HG03196 (cell line): ENCODE results near the gene SERPINA12.
"Not testable (repeated sequence)": the region's sequence is repeated elsewhere in the genome, so short reads cannot be mapped to it uniquely, and the experiment has no call there.

Experiments
- ATAC-seq: cut with Tn5 transposase; IDR thresholded peaks from one replicate; pipeline ENCODE4 v1.9.1; 2021; ENCODE audit not compliant: unreplicated experiment

The SERPINA12 gene

DNA sequence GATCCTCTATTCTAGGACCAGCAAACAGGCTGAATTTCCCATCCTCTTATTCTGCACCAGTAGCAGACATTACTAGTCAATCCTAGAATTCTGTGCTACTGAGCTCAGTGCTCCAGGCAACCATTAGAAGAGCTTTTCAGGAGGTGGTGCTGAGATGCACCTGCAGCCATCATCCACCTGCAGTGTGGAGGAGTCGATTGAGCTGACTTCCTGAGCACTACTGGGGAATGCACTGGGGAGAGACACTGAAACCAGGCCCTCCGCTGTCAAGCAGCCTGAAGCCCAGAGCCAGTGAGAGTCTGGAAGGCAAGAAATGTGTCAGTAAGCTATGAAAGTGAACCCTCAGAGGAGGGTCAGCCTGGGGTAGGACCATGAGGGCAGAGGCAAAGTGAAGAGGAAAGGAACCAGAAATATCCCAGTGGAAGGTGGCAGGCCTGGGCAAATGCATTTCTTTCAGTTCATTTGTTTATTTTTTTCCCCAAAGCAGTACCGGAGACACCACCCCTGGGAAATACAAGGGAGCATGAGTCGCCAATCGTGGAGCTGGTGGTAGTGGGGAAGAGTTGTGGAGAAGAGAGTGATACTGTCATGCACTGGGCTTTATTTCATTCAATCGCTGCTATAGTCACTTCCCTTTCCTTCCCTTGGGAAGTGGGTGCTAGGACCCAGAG lies 28.9 kb upstream of the SERPINA12 start:
- no peak for ATAC-seq

DNA sequence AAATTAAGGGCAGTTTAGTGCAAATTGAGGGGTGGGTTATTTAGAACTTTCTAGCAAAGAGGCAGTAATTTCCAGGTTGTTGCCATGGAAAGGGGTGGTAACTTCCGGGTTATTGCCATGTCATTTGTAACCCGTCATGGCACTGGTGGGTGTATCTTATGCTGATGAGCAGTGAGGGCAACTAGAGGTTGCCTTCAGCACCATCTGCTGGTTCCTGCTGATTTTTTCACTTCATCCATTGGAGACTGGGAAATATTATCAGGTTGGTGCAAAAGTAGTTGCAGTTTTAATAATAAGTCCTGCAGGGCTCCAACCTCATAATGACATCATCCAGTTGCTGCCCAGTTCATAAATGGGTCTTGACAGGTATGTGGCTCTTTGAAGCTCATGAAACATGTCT lies 27.6 kb upstream of the SERPINA12 start:
- no peak for ATAC-seq

DNA sequence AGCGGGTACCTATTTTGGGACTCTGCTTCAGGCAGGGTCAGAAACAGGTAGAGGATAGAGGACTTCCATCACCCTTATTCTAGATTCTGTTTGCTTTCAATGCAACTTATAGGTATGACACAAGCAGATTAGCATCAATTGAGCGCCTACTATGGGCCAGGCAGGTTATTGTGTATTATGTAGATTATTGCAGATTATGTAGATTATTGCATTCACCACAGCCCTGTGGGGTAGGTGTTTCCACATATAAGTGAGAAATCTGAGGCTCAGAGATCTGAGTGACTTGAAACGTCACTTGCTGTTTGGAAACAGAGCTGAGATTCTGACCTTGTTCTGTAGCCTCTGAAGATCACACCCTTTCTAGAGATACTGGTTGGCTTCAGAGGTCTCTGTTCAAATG lies 26.2 kb upstream of the SERPINA12 start:
- no peak for ATAC-seq

DNA sequence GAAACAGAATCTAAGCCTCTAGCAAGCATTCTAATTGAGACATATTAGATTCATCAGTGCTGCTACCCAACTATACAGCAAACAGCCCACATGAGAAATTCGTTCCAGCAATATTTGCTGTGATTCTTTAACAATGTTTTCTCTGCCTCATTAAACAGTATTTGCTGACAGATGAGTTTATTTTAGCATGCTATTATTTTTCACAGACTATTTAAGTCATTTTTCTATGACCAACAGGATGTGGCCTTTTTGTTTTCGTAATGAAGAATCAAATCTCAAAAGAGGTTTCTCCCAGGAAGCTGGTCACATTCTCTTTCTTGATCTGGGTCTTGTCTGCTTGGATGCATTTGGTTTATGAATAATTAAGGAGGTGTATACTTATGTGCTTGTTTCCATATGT lies 23.2 kb upstream of the SERPINA12 start:
- ATAC-seq = no peak

- no peak for ATAC-seq
Observed at GRCh38 chr14:94531187-94531586, 21.9 kb upstream of the SERPINA12 start.

DNA sequence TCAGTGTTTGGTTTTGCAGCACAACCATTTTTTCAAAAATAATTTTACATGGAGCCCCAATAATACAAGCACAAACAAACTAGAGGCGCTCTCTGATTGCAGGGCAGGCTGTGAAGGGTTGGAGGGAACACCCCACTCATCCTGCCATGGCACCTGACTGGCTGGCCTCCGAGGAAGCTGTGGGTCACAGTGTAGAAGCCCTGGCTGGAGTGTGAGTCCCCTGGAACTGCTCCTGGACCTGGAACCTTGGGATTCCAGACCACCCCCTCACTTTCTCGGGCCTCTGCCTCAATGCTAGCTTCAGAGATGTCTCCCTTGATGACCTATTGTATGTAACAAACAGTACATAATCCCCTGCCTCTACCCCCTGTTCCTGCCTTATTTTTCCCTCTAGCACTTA lies 14.8 kb upstream of the SERPINA12 start:
- no peak for ATAC-seq

DNA sequence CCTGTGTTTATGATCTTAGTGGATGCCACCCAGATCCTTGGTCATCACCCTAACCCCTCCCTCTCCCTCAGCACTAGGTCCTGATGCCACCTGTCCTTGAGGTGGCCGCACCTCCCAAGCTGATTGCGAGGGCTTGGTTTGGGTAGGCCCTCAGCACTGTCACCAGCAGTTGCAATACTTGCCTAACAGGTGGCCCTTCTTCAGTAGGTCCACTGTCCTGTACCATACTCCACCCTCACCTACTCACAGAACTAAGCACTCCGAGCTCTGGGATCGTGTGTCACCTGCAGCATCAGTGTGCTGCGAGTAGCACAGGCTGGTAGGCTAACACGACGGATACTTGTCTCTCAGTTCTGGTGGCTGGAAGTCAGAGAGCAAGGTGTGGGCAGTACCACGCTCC lies 14.0 kb upstream of the SERPINA12 start:
- no peak for ATAC-seq

DNA sequence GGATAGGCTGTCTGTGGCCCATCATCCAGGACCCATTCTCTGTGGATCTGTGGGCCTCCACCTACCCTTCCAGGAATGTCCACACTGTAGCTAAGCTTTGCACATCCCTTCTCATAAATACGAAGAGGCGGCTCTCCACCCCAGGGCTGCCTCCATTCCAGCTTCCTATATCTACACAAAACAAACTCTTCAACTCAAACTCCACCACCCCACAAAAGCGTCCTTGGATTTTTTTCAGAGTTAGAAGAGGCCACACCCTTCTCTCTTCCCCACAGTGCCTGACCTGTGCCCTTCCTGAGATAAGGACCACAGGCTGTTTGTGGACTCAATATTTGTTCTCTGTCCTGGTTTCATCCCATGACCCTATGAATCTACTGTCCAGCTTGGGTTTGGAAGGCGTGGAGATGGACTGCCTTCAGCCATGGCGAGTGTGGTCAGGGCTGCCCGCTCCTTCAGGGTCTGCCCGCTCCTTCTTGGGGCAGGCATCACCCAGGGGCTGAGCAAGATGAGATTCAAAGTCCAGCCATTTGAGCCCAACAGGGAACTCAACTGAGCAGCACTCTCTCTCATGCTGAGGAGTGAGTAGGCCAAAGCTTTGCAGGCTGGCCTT lies 13.0 kb upstream of the SERPINA12 start:
- no peak for ATAC-seq

- ATAC-seq = no peak
Observed at GRCh38 chr14:94521375-94522114, 12.3 kb upstream of the SERPINA12 start.

GRCh38 chr14:94517641-94518257 lies 8.5 kb upstream of the SERPINA12 start:
- no peak for ATAC-seq

DNA sequence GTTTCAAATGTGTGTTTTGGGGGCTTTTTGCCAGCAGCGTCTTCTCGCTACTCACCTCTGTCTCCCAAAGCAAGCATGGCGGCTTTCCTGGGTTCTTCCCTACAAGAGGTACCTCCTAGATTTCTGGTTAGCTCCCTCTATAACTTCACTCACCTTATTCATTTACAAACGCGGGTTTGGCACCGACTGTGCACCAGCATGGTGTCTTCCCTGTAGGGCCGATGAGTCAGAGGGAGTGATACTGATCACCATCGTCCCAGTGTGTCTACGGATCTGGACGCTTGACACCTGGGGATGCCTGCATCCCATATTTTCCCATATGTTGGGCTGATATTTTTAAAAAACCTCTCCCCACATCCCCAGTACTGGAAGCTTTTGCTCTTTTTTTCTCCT lies 8.0 kb upstream of the SERPINA12 start:
- no peak for ATAC-seq

DNA sequence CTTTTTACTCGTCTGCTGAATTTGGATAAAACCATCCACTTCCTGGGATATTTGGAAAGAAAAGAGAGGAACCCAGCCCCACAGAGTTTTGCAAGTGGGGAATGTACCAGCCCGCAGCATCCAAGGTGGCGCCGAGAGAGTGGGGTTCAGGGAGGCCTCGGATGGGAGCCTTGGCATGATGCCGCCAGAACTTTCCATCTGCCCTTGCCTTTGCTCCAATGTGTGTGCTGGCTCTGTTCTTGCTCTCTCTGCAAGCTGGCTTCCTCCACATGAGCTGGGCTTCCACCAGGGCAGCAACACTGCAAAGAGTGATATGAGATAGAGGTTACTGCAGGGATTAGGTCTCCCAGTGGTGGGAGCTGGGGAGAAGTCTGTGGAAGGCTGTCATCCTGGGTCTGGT lies 6.6 kb upstream of the SERPINA12 start:
- ATAC-seq = no peak

GRCh38 chr14:94515426-94515825 lies 6.2 kb upstream of the SERPINA12 start:
- no peak for ATAC-seq

DNA sequence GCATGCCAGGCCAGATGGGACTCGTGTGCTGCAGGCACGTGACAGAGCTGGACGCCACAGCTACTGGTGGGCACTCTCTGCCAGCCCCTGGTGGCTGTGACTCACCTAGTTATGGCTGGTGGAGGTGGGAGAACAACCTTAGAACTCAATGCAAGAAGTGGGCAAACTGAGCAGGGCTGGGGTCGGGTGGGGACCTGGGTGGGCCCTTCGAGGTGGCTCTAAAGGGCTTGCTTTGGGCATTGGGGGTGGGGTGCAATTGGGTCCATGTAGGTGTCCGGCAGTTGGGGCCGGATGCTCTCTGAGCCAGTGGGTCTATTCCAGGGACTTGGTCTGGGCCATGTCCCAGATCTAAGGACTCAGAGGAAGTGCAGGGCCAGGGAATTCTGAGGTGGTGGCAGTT lies 5.1 kb upstream of the SERPINA12 start:
- ATAC-seq = no peak

- not testable (repeated sequence) for ATAC-seq
Observed at GRCh38 chr14:94510481-94510880, 1.2 kb upstream of the SERPINA12 start.

- no peak for ATAC-seq
Observed at GRCh38 chr14:94505641-94506040, 3.6 kb downstream of the SERPINA12 start.

DNA sequence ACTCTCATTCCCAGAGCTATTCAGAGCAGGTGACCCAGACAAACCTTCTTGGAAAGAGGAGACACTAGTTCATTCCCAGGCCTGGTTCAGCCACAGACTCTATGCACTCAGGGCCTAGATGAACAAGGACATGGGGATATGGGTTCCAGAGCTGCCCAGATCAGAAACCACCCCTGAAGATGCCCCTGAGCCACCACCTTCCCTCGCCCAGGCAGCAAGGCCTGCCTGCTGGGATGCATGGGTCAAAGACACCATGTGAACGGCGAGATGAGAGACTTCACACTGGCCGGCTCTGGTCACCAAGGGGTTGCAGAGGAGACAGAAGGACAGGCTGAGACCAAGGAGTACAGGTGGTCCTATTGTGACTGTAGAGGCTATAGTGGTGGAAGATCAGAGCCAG lies 4.1 kb downstream of the SERPINA12 start:
- no peak for ATAC-seq

GRCh38 chr14:94501588-94502516 lies 7.4 kb downstream of the SERPINA12 start:
- ATAC-seq = no peak

- no peak for ATAC-seq
Observed at GRCh38 chr14:94500264-94500663, 9.0 kb downstream of the SERPINA12 start.

DNA sequence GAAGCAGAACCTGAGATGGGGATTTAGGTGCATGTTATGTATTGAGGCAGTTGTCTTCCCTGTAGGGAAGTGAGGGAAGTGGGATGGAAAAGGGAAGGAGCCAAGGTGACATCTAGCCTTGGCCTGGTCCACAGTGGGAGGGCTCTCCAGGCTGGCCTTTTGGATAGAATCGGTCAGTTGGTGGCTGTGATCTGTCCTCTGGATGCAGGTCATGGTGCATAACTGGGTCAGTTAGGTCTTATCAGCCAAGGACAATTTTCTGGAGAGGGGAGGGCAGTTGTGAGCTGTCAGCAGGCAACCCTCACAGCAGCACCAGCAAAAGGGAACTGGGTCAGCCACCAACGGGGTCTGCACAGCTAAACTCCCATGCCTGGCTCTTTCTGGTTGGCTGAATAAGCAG lies 9.6 kb downstream of the SERPINA12 start:
- no peak for ATAC-seq

GRCh38 chr14:94498215-94498614 lies 11.1 kb downstream of the SERPINA12 start:
- ATAC-seq = no peak
